ENCODE measurements around the gene ADI1. TPM values are rescaled to one million over a fixed set of nuclear protein-coding genes. Genes with fewer than 3 reads are reported as not detected.
A peak's percentile ranks its signal among the peaks of the same experiment; 100 is the strongest.
"Not testable (repeated sequence)": the region's sequence is repeated elsewhere in the genome, so short reads cannot be mapped to it uniquely, and the experiment has no call there.

The ADI1 gene
- total RNA-seq, 2 donors from 2014 or later, result 18.8 to 22.3 TPM

DNA sequence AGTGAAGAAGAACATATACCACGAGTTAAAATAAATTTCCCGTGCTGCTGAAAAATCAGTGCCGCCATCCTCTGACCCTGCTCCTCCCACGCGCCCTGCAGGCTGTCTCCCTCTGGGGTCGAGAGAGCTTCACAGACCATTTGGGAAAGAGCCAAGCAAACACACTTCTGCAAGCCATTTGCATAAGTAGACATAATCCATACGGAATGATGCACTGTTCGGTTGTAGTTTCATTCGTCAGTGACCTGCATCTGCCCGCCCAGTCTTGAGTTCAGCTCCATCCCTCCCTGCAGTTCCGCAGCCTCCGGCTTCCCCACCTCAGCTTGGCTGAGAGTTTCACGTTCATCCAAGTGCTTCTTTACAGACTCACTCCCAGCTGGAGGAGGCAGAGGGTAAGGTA is 70.2 kb downstream of the ADI1 start:
- Histone ChIP-seq H3K27me3 (no peaks in the 10 kb centered on the region), H3K36me3 (replicated peaks in 1 of 2; ENCODE audit: insufficient read depth in 1 of 2, low read depth in 2 of 2) (peaks cover 0 to 18% of the 10 kb centered on the region in 2 donors), H3K4me1 (no peaks in the 10 kb centered on the region), H3K4me3 (no peak overlapping the region), H3K9me3 (no peaks in the 10 kb centered on the region), H3K27ac (no peak overlapping the region)
- DNase-seq (no peak), ATAC-seq (no peak)
- TF ChIP-seq POLR2A (IDR thresholded peaks at IDR 0.05) (no peak), CTCF (IDR thresholded peaks at IDR 0.05) (no peak)
- 77 to 82% methylated on average over 13 of the region's 13 CpGs for WGBS, 2 donors
- intact Hi-C loops (cut with DNase I), result no loop called here

GRCh38 chr2:3448441-3448911 is 70.9 kb downstream of the ADI1 start:
- DNase-seq; H3K4me3 ChIP-seq; intact Hi-C loops (cut with DNase I); H3K27ac ChIP-seq; H3K4me1 ChIP-seq; H3K27me3 ChIP-seq; H3K9me3 ChIP-seq: not testable (repeated sequence)
- WGBS, 2 donors, result 88 to 92% methylated on average over 35 of the region's 35 CpGs
- peak; percentile 30 for ATAC-seq
- H3K36me3 ChIP-seq (replicated peaks in 1 of 2; ENCODE audit: insufficient read depth in 1 of 2, low read depth in 2 of 2), result peaks cover 0 to 24% of the 10 kb centered on the region in 2 donors

DNA sequence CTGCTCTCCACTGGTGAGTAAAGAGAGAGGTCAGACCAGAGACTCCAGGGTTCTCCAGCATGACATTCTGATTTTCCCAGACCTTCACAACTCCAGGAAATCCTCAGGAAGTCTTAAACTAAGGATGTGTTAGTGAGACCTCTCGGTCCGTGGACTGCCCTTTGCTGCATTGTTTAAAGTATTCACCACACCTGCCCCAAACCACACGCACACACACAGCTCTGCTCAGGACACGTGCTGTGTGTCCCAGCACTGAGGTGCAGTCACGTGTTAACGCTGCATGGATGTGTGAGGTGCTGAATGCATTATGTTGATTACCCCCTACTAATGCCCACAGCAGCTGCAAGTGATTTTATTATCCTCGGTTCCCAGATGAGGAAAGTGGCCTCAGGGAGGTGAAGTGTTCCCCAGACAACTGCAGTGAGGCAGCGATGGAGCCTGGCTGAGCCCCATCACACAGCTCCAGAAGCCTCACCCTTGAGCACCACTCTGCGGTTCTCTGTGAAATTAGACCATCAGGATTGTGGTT is 71.5 kb downstream of the ADI1 start:
- no peak for TF ChIP-seq CTCF (IDR thresholded peaks at IDR 0.05)
- TF ChIP-seq POLR2A (IDR thresholded peaks at IDR 0.05), result no peak
- 64 to 88% methylated on average over 8 to 9 of the region's 9 CpGs for WGBS, 2 donors
- Histone ChIP-seq H3K4me1 (no peaks in the 10 kb centered on the region), H3K4me3 (no peak overlapping the region), H3K36me3 (replicated peaks in 1 of 2; ENCODE audit: insufficient read depth in 1 of 2, low read depth in 2 of 2) (peaks cover 0 to 24% of the 10 kb centered on the region in 2 donors), H3K9me3 (no peaks in the 10 kb centered on the region), H3K27ac (no peak overlapping the region), H3K27me3 (no peaks in the 10 kb centered on the region)
- ATAC-seq (peak; percentile 21), DNase-seq (no peak)
- intact Hi-C loops (cut with DNase I), result no loop called here

Other genes starting within 250 kb of the ADI1 start
- 10 to 100 TPM; 13.5 TPM for gene EIPR1, start 141.7 kb downstream of the ADI1 start, total RNA-seq
- gene TRAPPC12, start 139.8 kb downstream of the ADI1 start, total RNA-seq, result 100 to 1,000 TPM in 1 of 2 donors, 10 to 100 TPM in 1; 43.1 to 134 TPM
- 10 to 100 TPM; 10.1 to 11.2 TPM for gene RNASEH1, start 38.8 kb upstream of the ADI1 start, total RNA-seq
- gene RPS7, start 55.7 kb upstream of the ADI1 start, total RNA-seq, result 1,000 to 10,000 TPM; 1,861 to 2,092 TPM
- 10 to 100 TPM; 11.5 to 15.3 TPM for gene COLEC11, start 75.6 kb upstream of the ADI1 start, total RNA-seq
- gene ALLC, start 138.7 kb upstream of the ADI1 start, total RNA-seq, result not detected
- not detected for gene DCDC2C, start 184.0 kb upstream of the ADI1 start, total RNA-seq

Data from body of pancreas (tissue), 4 donors.